Neural progenitor cell (in vitro differentiated cells): ENCODE data around the gene PIH1D2.

Experiments
- CTCF ChIP-seq: fragments of 200-600 bp; sonication (generic); IDR thresholded peaks from 2 replicates; pipeline ENCODE4 v1.5.1; 2017; ENCODE audit warnings: antibody characterized with exemption, mild to moderate bottlenecking
- EZH2 ChIP-seq: fragments of 200-600 bp; sonication (generic); IDR thresholded peaks from 2 replicates; pipeline ENCODE4 v1.6.1; 2017; ENCODE audit warnings: antibody characterized with exemption, mild to moderate bottlenecking, moderate library complexity

- no peak for TF ChIP-seq EZH2
- TF ChIP-seq CTCF, result no peak
These were observed 49.3 kb upstream of the PIH1D2 start for GRCh38 chr11:112123129-112123528.
